Uterus (tissue), 2 donors: ENCODE measurements around the gene ABHD10.

Source experiments
- CTCF ChIP-seq, 4 experiments: fragments of 200-600 bp in 2 of 4; fragments of 450-650 bp in 2 of 4; sonication (generic) in 2 of 4; IDR thresholded peaks; one replicate each; pipeline ENCODE4 v1.5.1; 2016 to 2019; ENCODE audit warnings: antibody characterized with exemption in 4 of 4, mild to moderate bottlenecking in 2 of 4, moderate library complexity in 1 of 4
- POLR2A ChIP-seq, 2 donors: fragments of 450-650 bp; IDR thresholded peaks; one replicate each; pipeline ENCODE4 v1.6.1; 2016; ENCODE audit warnings: antibody characterized with exemption in 2 of 2, mild to moderate bottlenecking in 1 of 2, moderate library complexity in 1 of 2

- TF ChIP-seq CTCF (IDR thresholded peaks at IDR 0.05) (no peak), POLR2A (IDR thresholded peaks at IDR 0.05) (no peak)
These were observed 710 bp downstream of the ABHD10 start for GRCh38 chr3:111979434-111980038.
